Activated T-helper 9 cell treated with anti-CD3 and anti-CD28 coated beads, Interleukin-2, amount 50 U/mL, for 16 hours (primary cell): ENCODE results near the gene SLC25A12.
"Not testable (repeated sequence)": the region's sequence is repeated elsewhere in the genome, so short reads cannot be mapped to it uniquely, and the experiment has no call there.

Experiments
- DNase-seq: peaks from one replicate; pipeline ENCODE4 v3.0.0-alpha.2; 2020; ENCODE audit warnings: low read depth

The SLC25A12 gene

GRCh38 chr2:171822525-171823322 is 71.3 kb downstream of the SLC25A12 start:
- no peak for DNase-seq

DNA sequence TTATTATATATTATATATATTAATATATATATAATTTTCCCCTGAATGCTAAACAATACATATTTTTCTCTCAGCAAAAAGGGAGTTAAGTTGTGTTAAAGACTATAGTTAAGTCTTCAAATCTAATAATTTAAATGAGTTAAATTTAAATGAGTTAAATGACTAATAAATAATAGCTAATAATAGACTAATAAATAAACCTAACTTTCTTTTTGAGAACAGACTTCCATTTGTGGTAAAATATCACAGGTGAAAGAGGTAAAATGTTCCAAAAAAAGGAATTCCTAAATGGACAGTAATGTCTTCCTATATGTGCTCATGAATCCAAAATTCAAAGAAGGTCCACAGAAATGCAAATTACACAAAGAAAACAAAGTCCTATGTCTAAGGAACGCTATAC is 74.6 kb downstream of the SLC25A12 start:
- no peak for DNase-seq

- no peak for DNase-seq
Observed at GRCh38 chr2:171814883-171815282, 79.2 kb downstream of the SLC25A12 start.

GRCh38 chr2:171814174-171814573 is 79.9 kb downstream of the SLC25A12 start:
- DNase-seq, result no peak

DNA sequence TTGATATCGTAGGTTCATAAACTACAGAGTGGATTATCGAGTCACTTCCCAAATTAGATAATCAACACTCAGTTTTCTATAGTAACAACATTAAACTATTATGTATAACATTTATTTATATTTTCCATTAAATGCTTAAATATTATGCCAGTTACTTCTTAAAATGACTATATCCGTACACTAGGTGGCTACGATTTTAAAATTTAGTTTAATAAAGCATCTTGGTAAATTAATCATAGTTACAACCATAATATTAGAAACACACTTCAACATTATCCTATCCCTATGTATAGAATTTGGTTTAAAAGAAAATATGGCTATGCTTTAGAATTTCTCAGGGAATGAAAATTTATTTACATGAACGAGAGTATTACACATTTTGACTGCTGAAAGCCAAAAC is 80.3 kb downstream of the SLC25A12 start:
- no peak for DNase-seq

- DNase-seq, result no peak
Observed at GRCh38 chr2:171813126-171813525, 80.9 kb downstream of the SLC25A12 start.

GRCh38 chr2:171811245-171811628 is 82.8 kb downstream of the SLC25A12 start:
- no peak for DNase-seq

GRCh38 chr2:171810422-171811244 is 83.4 kb downstream of the SLC25A12 start:
- no peak for DNase-seq

GRCh38 chr2:171808885-171809284 is 85.2 kb downstream of the SLC25A12 start:
- DNase-seq, result not testable (repeated sequence)

- no peak for DNase-seq
Observed at GRCh38 chr2:171807831-171808393, 86.1 kb downstream of the SLC25A12 start.

DNA sequence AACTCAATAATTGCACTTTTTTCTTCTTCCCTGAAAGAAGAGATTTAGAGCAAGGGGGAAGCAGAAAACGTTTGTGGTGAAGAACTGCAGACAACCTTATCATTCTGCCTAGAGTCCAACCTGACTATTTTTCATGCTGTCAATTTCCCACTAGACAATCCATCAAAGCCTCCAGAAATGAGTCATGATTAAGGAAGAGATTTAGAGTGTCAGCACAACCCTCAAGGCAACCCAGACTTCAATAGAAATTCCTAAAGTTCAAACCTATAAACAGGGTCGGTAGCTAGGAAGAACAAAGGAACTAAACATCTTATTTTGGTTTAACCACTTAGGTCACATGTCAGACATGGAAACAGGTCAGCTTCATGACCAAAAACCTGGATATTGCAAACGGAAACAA is 86.9 kb downstream of the SLC25A12 start:
- DNase-seq, result no peak

DNA sequence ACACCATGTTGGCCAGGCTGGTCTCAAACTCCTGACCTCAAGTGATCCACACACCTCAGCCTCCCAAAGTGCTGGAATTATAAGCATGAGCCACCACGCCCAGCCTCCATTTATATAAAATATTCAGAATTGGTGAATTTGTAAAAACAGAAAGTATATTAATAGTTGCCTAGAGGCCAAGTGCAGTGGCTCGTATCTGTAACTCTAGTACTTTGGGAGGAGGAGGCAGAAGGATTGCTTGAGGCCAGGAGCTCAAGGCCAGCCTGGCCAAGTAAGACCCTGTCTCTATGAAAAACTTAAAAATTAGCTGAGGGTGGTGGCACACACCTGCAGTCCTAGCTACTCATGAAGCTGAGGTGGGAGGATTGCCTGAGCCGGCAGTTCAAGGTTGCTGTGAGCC is 89.6 kb downstream of the SLC25A12 start:
- DNase-seq, result no peak

GRCh38 chr2:171803757-171804156 is 90.3 kb downstream of the SLC25A12 start:
- DNase-seq, result no peak

- DNase-seq, result no peak
Observed at GRCh38 chr2:171800639-171801038, 93.4 kb downstream of the SLC25A12 start.

DNA sequence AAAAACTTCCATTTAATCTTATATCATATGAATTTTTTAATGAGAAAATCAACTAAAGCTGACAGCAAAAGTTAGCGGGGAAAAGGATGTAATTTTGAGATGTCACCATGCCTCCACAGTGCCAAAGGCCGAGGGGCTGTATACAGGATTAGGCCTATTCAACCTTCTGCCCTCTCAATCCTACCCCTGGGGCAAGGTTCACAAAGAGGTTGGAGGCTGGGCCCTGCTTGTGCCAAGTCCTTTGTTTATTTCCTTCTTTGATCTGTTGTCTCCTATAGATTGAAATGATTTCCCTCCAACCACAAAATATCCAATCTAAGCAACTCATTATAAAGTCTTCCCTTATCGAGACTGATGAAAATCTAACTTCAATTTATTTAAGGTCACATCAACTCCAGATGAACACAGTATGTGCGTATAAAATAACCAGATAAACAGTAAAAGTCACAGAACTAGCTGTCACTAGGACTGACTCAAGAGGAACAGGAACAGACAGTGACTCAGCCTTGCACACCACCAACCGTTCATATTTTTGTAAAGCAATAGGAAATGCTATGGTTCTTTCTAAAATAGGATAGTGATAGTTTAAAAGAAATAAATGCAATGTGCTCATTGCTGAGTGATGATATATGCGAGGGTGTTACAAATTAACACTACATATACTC is 95.8 kb downstream of the SLC25A12 start:
- no peak for DNase-seq

DNA sequence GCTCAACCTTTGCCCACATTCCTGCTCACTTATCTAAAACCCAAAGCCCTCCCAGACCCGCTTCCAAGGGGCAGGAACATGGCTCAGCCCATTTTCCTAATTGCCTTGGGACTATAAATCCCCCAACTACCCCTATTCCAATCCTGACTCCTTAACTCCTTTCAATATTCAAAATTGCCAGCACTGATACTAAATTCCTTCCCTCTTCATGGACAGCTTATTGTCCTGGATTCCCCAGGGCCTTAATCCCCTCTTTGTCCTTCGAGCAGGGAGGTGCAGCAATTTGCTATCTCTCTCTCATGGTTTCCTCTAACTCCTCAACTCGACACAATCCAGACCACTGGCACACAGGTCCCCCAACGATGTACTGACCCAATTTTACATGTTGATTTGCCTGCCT is 99.1 kb downstream of the SLC25A12 start:
- no peak for DNase-seq

GRCh38 chr2:171793691-171794678 is 100.1 kb downstream of the SLC25A12 start:
- DNase-seq, result no peak

DNA sequence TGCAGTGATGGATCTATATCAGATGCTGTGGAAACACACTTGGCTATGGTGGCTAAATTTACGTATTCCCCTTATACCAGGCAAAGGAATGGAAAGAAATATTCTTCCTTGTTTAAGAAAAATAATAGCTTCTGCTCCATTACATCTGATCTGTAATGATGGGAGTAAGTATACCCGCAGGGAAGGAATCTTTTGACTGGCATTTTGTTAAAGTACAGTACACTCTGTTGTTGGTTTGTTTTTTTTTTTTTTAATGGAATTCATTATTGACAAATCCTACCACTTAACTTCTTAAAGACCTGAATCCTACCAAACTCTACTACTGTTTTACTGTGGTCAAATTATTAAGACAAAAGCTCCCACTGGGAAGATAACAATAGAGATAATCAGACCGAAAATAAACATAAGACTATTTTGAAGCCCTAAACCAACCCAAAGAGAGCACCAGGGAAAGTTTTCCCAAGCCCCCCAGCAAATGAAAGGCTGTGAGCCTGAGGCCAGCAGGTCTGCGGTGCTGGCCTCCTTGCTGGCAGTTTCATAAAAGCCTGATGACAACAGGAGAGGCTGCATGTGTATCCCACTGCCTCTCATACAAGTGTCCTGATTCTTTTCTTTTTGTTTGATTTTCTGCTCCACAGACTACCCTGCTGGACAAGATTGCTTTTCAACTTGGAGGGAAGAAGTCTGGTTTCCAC is 101.0 kb downstream of the SLC25A12 start:
- DNase-seq, result no peak

DNA sequence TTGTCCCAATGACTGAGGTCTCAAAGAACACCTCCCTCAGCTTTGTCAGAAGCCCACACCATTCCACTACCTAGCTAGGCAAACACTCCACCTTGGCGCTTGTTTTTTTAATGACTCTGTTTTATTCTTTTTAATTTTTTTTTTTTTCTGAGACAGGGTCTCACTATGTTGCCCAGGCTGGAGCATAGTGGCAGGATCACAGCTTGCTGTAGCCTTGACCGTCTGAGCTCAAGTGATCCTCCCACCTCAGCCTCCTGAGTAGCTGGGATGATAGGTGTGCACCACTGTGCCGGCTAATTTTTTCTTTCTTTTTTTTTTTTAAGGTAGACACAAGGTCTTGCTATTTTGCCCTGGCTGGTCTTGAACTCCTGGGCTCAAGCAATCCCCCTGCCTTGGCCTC is 101.9 kb downstream of the SLC25A12 start:
- no peak for DNase-seq

- no peak for DNase-seq
Observed at GRCh38 chr2:171791361-171791760, 102.7 kb downstream of the SLC25A12 start.

DNA sequence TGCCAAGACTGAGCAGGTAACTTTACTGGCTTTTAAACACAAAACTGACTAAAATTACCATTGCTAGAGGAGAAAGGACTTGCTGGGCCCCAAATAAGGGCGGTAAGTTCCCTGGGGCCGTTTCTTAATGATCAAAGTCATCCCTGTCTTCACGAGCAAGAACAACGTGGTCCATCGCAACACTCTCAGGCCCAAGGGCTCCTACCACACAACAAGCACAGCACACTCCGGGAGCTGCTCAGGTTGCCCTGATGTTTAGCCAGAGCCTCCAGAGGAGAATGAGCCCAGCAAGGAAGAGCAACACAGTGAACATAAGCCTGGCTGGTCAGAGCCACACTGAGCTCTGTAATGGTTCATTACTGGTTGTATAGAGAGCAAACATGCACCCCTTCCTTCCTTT is 104.1 kb downstream of the SLC25A12 start:
- DNase-seq, result no peak
